ENCODE results near the gene CDRT4. TPM values are rescaled to one million over a fixed set of nuclear protein-coding genes. Genes with fewer than 3 reads are reported as not detected.
"Not testable (repeated sequence)": the region's sequence is repeated elsewhere in the genome, so short reads cannot be mapped to it uniquely, and the experiment has no call there.

The CDRT4 gene
- polyA plus RNA-seq, 1 experiment: 4.1 TPM

DNA sequence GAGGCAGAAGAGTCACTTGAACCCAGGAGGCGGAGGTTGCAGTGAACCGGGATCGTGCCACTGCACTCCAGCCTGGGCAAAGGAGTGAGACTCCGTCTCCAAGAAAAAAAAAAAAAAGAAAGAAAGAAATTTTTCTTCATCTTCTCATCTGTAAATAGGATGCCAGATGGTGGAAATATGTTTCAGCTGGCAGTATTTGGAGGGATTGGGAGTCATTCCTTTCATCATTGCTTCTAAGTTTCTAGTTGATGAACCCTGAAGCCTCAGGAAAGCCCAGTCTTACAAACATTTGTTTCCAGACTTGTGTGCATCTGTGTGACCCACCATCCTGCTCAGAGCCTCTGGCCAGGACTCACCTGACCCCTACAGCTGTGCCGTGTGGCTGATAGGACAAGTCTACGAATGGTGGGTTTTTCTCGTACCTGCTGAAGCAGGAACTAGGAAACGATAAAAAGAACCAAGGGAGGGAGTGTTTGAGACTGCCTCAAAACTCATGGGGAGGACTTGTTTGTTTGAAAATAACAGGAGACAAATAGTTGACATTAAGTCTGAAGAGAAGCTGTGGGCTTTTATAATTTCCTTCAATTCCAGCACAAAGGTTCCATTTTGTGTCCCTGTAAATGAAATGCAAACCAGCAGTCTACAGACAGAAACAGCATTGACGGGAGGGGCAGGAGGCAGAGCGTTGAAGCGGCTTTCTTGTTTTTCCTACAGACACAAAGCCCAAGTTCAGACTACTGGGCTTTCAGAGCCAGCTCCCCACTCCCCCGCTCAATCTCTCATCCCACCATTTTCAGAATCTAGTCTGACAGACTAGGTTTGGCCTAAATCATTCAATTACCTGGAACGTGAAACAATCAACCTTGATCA, 24.9 kb downstream of the CDRT4 start:
- Histone ChIP-seq H3K4me3 (ENCODE audit: low read depth, low read length) (no peak overlapping the region), H3K27me3 (ENCODE audit: control insufficient read depth, insufficient read depth, low read length) (no peaks in the 10 kb centered on the region), H3K9me3 (ENCODE audit: control insufficient read depth, insufficient read depth, low read length) (no peaks in the 10 kb centered on the region), H3K27ac (ENCODE audit: low read depth, low read length) (no peak overlapping the region)
- TF ChIP-seq, protein P1, sequence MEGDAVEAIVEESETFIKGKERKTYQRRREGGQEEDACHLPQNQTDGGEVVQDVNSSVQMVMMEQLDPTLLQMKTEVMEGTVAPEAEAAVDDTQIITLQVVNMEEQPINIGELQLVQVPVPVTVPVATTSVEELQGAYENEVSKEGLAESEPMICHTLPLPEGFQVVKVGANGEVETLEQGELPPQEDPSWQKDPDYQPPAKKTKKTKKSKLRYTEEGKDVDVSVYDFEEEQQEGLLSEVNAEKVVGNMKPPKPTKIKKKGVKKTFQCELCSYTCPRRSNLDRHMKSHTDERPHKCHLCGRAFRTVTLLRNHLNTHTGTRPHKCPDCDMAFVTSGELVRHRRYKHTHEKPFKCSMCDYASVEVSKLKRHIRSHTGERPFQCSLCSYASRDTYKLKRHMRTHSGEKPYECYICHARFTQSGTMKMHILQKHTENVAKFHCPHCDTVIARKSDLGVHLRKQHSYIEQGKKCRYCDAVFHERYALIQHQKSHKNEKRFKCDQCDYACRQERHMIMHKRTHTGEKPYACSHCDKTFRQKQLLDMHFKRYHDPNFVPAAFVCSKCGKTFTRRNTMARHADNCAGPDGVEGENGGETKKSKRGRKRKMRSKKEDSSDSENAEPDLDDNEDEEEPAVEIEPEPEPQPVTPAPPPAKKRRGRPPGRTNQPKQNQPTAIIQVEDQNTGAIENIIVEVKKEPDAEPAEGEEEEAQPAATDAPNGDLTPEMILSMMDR (IDR thresholded peaks at IDR 0.05; ENCODE audit: low read depth, low read length): no peak
- no peak for DNase-seq (ENCODE audit: low read depth, low spot score)
- CTCF ChIA-PET: interaction anchor here (1.6 kb wide), 1 partner anchor 186 kb away, joined by 5 read pairs; no protein-coding TSS in a partner anchor
- POLR2A ChIA-PET: no interaction called here

DNA sequence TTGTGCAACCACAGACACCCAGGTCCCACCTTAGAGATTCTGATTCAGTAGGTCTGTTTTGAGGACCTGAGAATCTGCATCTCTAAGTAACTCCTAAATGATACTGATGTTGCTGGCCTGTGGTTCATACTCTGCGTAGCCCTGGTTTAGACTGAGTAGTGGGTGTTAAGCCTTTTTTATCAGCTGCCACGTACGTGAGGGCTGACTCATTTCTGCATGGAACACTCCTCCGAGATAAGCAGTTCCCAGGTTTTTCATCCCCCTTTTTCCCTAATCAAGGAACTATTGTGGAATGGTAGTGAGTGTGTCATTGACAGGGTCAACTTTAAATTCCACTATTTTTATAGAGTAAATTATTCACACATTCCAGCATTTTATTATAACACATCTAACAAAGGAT, 26.1 kb downstream of the CDRT4 start:
- Histone ChIP-seq H3K27ac (ENCODE audit: low read depth, low read length) (no peak overlapping the region), H3K4me3 (ENCODE audit: low read depth, low read length) (no peak overlapping the region), H3K27me3 (ENCODE audit: control insufficient read depth, insufficient read depth, low read length) (no peaks in the 10 kb centered on the region), H3K9me3 (ENCODE audit: control insufficient read depth, insufficient read depth, low read length) (no peaks in the 10 kb centered on the region)
- TF ChIP-seq, protein P1 (IDR thresholded peaks at IDR 0.05; ENCODE audit: low read depth, low read length): no peak
- ChIA-PET POLR2A (no interaction called here), CTCF (interaction anchor here (0.8 kb wide), 1 partner anchor 183 kb away, joined by 3 read pairs; no protein-coding TSS in a partner anchor)
- no peak for DNase-seq (ENCODE audit: low read depth, low spot score)

DNA sequence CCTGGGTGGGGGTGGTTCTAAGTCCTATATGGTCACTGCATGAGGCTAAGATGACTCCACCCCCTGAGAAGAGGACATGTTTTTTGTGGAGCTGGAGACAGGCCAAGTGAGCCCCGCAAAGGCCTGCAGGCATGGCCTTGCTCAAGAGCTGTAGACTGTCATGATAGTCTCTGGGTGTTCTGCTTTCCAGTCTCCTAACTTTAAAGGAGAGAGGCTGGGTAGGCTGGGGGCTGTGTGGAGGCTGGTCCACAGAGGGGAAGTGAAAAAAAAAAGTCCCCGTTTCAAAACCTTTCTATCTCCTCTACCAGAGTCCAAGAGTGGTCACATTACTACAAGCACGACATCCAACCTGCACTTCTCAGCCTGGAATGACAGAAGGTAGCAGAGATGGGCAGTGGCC, 27.1 kb downstream of the CDRT4 start:
- no peak for DNase-seq (ENCODE audit: low read depth, low spot score)
- no peak overlapping the region for H3K27ac ChIP-seq (ENCODE audit: low read depth, low read length)
- no peaks in the 10 kb centered on the region for H3K9me3 ChIP-seq (ENCODE audit: control insufficient read depth, insufficient read depth, low read length)
- TF ChIP-seq, protein P1 (IDR thresholded peaks at IDR 0.05; ENCODE audit: low read depth, low read length): no peak
- CTCF ChIA-PET: interaction anchor here (0.8 kb wide), 1 partner anchor 182 kb away, joined by 3 read pairs; no protein-coding TSS in a partner anchor
- no peak overlapping the region for H3K4me3 ChIP-seq (ENCODE audit: low read depth, low read length)
- no peaks in the 10 kb centered on the region for H3K27me3 ChIP-seq (ENCODE audit: control insufficient read depth, insufficient read depth, low read length)
- POLR2A ChIA-PET: no interaction called here

DNA sequence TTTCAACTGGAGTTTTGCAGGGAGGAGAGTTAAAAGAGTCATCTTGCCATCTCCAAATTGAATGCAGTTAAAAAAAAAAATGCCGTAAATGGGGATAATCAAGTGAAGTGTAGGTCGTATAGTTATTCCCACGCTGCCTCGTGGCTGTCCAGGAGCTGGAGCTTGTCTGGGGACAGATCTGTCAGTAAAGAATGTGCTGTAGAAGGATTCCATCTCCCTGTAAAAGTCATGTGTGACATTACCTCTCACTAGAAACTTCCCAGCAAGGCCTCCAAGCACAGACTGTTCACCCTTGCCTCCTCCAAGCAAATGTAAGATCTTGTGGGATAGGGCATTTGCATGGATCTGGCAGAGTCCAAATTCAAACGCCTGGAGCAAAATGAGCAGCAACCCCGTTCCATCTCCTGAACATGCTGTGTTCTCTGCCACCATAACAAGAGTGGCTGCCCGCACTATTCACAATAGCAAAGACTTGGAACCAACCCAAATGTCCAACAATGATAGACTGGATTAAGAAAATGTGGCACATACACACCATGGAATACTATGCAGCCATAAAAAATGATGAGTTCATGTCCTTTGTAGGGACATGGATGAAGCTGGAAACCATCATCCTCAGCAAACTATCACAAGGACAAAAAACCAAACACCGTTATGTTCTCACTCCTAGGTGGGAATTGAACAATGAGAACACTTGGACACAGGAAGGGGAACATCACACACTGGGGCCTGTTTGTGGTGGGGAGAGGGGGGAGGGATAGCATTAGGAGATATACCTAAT, 28.0 kb downstream of the CDRT4 start:
- not testable (repeated sequence) for H3K27me3 ChIP-seq (ENCODE audit: control insufficient read depth, insufficient read depth, low read length); H3K4me3 ChIP-seq (ENCODE audit: low read depth, low read length); DNase-seq (ENCODE audit: low read depth, low spot score); H3K9me3 ChIP-seq (ENCODE audit: control insufficient read depth, insufficient read depth, low read length); H3K27ac ChIP-seq (ENCODE audit: low read depth, low read length)
- ChIA-PET CTCF (interaction anchor here (0.7 to 1.0 kb wide), 2 partner anchors 63 to 182 kb away, joined by 3 read pairs; no protein-coding TSS in a partner anchor), POLR2A (interaction anchor here (1.2 kb wide), 1 partner anchor 177 kb away, joined by 3 read pairs; no protein-coding TSS in a partner anchor)

DNA sequence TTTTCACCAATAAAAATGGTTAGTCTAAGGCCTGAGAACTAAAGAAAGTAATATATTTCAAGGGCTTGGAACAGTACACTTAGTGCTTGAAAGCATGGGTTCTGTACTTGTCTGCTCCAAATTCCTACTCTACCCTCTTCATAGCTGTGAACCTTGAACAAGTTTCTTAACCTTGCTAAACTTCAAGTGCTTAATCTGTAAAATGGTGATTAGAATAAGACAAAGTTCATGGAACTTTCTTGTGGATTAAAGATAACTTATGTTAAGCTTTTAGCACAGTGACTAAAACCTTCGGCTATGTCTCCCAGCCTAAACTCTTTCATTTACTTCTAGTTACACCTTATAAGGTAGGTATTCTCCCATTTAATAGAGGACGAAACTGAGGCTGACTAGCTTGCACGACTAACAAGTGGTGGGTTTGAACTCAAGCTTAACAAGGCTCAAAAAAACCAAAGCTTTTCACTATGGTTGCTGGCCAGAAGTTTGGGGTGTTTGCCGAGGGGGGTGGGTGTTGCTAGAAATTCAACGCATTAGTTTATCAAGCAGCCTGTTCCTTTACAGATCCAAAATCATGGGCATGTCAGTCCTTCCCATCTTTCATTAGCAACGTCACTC, 28.8 kb downstream of the CDRT4 start:
- DNase-seq (ENCODE audit: low read depth, low spot score): no peak
- POLR2A ChIA-PET: interaction anchor here (1.2 kb wide), 1 partner anchor 176 kb away, joined by 3 read pairs; no protein-coding TSS in a partner anchor
- Histone ChIP-seq H3K27ac (ENCODE audit: low read depth, low read length) (no peak overlapping the region), H3K27me3 (ENCODE audit: control insufficient read depth, insufficient read depth, low read length) (no peaks in the 10 kb centered on the region), H3K4me3 (ENCODE audit: low read depth, low read length) (no peak overlapping the region), H3K9me3 (ENCODE audit: control insufficient read depth, insufficient read depth, low read length) (no peaks in the 10 kb centered on the region)
- TF ChIP-seq, protein P1 (IDR thresholded peaks at IDR 0.05; ENCODE audit: low read depth, low read length): no peak
- CTCF ChIA-PET: interaction anchor here (0.7 to 1.0 kb wide), 2 partner anchors 64 to 182 kb away, joined by 3 read pairs; no protein-coding TSS in a partner anchor
